Stomach (tissue), 4 donors: ENCODE measurements around the gene VANGL1.

Source experiments
- EP300 ChIP-seq: sonication (generic); formaldehyde crosslinking; IDR thresholded peaks from one replicate; pipeline ENCODE4 v1.6.1; 2017; ENCODE audit warnings: antibody characterized with exemption
- POLR2A ChIP-seq, 4 donors: fragments of 450-650 bp; IDR thresholded peaks; one replicate each; pipeline ENCODE4 v1.6.1; 2016; ENCODE audit warnings: antibody characterized with exemption in 4 of 4, control low read depth in 2 of 4, mild to moderate bottlenecking in 1 of 4, moderate library complexity in 1 of 4
- POLR2AphosphoS5 ChIP-seq, 3 donors: sonication (generic); formaldehyde crosslinking; IDR thresholded peaks; one replicate each; pipeline ENCODE4 v1.6.1; 2016; ENCODE audit warnings: antibody characterized with exemption in 3 of 3
- TF ChIP-seq, protein P1 (sequence below), 7 experiments: fragments of 450-650 bp in 4 of 7; fragments of 200-600 bp in 3 of 7; sonication (generic) in 3 of 7; IDR thresholded peaks; one replicate each; pipeline ENCODE4 v1.5.1; 2016 to 2019; ENCODE audit warnings: antibody characterized with exemption in 7 of 7, control low read depth in 2 of 7, mild to moderate bottlenecking in 1 of 7

DNA sequence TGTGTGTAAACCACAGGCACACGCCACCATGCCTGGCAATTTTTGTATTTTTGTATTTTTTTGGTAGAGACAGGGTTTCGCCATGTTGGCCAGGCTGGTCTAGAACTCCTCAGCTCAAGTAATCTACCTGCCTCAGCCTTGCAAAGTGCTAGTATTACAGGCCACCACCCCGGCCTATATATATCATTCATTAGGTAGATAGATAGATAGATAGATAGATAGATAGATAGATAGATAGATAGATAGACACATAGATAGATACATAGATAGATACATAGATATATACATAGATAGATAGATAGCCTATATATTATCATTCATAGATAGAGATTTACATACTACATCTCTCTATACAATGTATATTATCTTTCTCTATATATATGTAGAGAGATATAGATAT is 46.0 kb downstream of the VANGL1 start:
- TF ChIP-seq, protein P1, sequence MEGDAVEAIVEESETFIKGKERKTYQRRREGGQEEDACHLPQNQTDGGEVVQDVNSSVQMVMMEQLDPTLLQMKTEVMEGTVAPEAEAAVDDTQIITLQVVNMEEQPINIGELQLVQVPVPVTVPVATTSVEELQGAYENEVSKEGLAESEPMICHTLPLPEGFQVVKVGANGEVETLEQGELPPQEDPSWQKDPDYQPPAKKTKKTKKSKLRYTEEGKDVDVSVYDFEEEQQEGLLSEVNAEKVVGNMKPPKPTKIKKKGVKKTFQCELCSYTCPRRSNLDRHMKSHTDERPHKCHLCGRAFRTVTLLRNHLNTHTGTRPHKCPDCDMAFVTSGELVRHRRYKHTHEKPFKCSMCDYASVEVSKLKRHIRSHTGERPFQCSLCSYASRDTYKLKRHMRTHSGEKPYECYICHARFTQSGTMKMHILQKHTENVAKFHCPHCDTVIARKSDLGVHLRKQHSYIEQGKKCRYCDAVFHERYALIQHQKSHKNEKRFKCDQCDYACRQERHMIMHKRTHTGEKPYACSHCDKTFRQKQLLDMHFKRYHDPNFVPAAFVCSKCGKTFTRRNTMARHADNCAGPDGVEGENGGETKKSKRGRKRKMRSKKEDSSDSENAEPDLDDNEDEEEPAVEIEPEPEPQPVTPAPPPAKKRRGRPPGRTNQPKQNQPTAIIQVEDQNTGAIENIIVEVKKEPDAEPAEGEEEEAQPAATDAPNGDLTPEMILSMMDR (IDR thresholded peaks at IDR 0.05): no peak
- TF ChIP-seq EP300 (no peak), POLR2A (IDR thresholded peaks at IDR 0.05) (no peak), POLR2AphosphoS5 (IDR thresholded peaks at IDR 0.05) (no peak)
